HG02885 (cell line): ENCODE results near the gene DDR1.
A peak's percentile ranks its signal among the peaks of the same experiment; 100 is the strongest.

Experiments used
- ATAC-seq: cut with Tn5 transposase; IDR thresholded peaks from one replicate; pipeline ENCODE4 v1.9.1; 2021; ENCODE audit warnings: mild to moderate bottlenecking; ENCODE audit not compliant: unreplicated experiment, poor library complexity

Gene DDR1

DNA sequence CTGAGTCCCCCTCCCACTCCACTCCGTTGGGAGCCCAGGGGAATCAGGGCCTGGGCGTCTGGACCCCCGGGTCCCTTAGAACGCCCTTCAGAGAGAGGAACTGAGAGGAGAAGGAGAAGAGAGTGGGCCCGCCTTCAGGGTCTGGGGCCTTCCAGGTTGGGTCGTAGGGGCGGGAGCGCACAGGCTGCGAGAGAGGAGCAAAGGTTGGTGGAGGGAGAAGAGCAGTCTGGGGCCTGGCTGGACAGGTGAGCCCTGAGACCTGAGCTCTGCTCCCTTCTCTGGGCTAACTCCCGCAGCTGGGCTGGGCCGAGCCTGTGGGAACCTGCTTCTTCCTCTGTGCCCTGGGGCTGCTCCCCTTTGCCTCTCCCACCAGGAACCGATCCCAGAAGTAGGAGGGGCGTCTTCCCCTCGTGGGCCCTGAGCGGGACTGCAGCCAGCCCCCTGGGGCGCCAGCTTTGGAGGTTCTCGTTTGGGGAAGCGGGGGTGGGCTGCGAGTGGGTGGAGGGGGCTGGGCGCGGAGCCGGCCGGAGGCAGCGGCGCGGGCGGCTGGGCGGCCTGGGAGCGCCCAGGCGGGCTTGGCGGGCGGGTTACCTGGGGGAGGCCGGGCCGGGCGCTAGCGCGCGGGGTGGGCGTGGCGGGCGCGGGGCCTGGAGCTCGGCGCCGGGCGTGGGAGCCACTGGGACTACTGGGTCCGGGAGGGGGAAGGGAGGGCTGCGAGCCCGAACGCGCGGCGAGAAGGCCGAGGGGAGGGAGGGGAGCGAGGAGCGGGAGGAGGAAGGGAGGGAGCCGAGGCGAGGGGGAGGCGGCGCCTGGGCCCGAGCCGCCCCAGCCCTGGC, at the start of gene DDR1:
TSS of gene DDR1 (plus strand) at position 835 of the 836 bp plus-strand sequence. CDS start 4,211 bp downstream, outside the sequence.
- ATAC-seq = peak; percentile 32

DNA sequence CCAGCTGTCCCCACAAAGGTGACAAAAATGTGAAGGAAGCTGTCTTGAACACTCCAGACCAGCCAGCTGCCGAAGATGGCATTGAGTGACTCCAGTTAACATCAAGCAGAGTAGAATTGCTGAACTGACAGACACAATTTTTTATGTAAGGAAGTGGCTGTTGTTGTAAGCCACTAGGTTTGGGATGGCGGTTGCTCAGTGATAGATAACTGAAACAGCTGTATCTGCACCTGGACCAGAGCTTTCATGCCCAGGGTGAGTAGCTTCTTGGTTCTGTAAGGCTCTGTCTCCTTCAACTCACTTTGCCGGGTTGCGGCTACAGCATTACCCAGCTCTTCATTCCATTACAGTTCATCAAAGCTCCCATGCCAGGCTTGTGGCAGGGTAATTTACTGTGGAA, 49.7 kb upstream of the DDR1 start:
- ATAC-seq = no peak

DNA sequence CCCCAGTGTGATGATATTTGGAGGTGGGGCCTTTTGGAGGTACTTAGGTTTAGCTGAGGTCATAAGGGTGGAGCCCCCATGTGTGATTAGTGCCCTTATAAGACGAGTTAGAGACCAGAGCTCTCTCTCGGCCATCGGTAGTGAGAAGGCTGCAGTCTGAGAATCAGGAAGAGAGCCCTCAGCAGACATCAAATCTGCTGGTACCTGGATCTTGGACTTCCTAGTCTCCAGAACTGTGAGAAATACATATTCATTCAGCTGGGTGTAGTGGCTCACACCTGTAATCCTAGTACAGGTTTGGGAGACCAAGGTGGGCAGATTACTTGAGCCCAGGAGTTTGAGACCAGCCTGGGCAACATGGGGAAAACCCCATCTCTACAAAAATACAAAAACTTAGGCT, 48.7 kb upstream of the DDR1 start:
- no peak for ATAC-seq

DNA sequence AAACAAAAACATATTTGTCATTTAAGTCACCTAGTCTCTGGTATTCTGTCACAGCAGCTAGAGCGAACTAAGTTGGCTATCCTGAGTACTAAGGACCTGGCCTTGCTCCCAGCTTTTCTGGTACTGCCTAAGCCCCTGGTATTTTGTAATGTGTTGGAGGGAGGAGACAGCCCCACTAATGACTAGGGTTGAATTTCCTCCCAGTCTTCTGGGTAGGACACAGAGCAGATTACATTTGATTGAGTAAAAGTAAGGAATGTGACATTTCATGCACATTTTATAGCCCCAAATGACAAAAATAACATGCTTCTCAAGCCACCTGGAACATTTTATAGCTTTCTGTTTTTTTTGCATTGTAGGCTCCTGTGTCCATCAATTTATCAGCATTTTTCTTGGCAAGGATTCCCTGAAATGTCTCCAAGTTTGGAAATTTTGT, 47.9 kb upstream of the DDR1 start:
- no peak for ATAC-seq

DNA sequence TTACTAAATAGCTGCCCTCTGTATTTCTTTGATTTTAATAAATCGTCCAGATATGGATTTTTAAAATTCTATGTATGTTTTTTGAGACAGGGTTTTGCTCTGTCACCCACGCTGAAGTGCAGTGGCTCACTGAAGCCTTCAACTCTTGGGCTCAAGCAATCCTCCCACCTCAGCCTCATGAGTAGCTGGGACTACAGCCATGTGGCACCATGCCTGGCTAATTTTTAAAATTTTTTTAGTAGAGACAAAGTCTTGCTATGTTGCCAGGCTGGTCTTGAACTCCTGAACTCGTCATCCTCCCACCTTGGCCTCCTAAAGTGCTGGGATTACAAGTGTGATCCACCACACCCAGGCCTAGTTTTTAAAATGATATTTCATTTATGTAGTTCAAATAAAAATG, 47.4 kb upstream of the DDR1 start:
- no peak for ATAC-seq

DNA sequence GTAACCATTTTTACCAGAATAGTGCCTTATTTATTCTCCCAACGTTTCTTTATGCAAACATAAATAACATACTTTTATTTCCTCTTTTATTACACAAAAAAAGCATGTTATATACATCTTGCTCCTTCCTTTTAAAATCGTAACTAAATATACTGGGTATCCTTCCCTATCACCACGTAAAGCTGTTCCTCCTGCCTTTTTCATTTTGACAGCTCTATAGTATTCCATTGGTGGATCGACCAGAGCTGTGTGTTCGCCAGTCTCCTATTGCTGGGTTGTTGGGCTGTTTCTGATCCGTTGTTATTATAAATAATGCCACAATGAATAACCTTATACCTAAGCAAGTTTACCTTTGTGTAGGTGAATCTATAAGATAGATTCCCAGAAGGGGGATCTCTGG, 46.9 kb upstream of the DDR1 start:
- ATAC-seq = no peak

DNA sequence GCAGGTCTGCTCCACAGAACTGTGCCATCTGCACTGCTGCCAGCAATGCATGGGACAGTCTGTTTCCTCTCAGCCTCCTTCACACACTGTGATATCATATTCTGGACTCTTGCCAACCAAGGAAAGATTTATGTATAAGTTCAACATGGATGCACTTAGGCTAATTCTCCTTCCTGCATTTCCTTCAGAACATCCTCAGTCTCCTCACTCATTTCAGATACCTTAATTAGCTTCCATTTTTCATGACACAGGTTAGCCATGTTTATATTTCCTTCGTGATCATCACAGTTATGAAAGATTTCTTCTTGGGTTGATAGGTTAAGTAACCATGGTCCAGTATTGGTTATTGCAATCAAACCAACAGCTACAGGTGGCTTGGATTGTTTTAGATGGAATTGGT, 46.4 kb upstream of the DDR1 start:
- ATAC-seq = no peak

DNA sequence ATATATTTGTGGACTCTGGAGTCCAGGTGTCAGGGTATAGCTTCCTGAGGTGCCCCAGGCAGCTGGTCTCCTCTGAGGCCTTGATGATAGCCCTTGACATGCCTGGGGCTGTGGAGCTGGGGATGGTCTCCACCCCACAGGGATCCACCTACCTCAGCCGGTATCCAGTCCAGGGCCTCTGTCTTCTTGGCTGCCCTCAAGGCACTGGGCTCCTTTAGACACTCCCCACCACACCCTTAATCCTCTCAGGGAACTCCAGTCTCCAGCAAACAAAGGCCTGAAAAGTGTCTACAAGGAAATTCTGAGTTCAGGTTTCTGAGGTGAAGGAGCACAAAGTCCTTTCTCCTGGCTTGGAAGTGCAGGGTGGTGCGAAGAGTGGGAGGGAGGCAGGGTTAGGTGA, 44.6 kb upstream of the DDR1 start:
- no peak for ATAC-seq

DNA sequence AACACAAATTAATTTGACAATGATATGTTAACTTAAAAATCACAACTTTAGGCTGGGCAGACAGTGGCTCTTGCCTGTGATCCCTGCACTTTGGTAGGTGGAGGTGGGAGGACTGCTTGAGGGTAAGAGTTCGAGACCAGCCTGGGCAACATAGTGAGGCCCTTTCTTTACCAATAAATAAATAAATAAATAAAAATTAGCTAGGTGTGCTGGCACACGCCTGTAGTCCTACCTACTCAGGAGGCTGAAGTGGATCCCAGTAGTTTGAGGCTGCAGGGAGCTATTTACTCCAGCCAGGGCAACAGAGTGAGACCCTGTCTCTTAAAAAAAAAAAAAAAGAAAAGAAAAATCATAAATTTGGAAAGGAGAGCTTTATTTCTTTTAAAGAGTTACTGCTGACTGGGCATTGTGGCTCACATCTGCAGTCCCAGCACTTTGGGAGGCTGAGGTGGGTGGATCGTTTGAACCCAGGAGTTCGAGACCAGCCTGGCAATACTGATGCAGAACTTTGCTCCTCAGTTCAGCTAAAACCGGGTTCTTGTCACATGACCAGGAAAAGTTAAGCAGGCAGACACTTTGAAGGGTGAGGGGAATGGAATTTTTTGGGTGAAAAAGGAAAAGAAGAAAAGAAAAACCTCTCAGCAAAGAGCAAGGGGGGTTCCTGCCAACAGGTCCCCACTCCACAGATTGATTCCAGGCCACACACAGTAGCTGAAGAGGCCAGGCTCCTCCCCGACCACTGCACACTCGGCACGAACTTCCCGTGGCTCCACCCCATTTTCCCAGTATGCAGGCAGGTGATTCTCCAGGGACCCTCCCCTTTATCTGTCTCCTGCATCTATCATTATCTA, 44.0 kb upstream of the DDR1 start:
- no peak for ATAC-seq

DNA sequence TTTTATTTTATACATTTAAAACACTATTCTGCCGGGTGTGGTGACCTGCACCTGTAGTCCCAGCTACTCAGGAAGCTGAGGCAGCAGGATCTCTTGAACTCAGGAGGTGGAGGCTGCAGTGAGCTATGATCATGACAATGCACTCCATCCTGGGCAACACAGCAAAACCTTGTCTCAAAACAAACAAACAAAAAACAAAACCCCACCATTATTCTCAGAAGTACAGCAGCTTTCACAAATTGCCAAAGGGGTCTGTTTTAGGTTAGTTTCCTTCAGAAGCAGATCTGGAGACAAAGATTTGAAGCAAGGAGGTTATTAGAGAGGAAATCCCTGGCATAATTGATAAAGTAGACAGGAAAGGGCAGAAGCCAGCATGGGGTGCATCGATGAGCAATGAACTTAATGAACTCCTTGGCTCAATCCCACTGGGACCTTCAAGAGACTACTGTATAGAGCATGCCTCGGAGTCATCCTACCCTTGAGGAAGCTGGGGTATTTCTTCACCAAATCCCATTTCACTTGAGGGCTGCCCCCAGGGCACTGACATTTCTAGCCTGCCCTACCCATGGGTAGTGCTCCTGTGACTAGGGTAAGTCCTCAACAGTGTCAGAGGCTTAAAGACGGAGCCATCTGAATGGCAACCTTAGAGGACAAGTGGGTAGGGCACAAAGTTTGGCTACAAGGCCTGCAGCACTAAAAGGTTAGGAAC, 43.2 kb upstream of the DDR1 start:
- no peak for ATAC-seq

DNA sequence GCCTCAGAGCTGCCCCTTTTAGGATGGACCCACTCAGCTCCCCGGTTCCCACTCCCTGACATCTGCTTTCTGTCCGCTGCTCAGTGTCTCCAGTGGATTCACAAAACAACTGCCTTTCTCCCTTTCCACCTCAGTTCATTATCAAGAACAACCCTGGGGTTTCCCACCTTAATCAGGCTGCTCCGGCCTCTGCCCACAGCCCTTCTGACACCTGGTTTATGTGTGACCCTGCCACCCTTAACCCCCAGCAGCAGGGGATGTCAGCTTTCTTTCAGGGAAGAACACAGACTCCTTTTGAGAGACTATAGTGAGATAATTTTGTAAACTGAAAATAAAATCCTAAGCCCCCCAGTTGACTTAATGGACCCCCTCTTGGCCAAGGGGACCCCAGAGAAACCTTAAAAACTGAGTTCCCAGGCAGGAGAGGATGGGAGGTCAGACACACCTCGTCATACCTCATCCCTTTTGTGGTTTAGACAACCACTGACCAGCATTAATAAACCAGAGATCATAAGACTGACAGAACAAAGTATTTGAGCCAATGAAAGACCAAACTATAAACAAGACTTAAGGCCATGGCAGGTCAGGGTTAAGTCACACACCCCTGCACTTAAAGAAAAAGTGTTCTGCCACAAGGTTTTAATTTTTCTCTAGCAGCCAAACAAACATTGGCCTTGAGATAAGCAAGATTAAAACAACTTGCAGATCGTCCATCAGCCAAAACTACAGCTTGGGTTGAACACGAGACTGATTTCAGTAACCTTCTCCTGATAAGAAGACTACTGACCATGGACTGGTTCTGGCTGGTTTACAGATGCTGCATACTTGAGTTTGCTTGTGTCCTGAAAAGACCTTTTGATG, 42.4 kb upstream of the DDR1 start:
- no peak for ATAC-seq

DNA sequence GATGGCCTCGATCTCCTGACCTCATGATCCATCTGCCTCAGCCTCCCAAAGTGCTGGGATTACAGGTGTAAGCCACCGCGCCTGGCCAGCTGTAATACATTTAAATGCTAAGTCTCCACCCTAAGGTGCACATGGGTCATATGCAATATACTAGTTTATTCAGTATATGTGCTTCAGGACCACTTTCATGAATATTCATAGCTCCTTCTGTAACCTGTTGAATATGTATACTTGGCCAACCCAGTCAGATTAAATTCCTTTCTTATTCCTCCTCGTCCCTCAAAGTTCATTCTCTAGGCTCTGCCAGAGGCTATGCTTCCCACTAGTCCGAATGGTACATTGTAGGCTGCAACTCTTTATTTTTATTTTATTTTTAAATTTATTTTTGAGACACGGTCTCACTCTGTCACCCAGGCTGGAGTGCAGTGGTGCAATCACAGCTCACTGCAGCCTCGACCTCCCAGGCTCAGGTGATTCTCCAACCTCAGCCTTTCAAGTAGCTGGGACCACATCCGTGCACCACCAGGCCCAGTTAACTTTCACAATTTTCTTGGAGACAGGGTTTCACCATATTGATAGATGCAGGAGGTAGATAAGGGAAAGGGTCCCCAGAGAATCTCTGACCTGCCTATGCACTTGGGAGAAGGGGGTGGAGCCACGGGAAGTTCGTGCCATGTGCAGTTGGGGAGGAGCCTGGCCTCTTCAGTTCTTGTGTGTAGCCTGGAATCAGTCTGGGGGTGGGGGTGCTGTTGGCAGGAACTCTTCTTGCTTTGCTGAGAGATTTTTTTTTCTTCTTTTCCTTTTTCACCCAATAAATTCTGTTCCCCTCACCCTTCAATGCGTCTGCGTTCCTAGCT, 41.3 kb upstream of the DDR1 start:
- ATAC-seq = no peak

DNA sequence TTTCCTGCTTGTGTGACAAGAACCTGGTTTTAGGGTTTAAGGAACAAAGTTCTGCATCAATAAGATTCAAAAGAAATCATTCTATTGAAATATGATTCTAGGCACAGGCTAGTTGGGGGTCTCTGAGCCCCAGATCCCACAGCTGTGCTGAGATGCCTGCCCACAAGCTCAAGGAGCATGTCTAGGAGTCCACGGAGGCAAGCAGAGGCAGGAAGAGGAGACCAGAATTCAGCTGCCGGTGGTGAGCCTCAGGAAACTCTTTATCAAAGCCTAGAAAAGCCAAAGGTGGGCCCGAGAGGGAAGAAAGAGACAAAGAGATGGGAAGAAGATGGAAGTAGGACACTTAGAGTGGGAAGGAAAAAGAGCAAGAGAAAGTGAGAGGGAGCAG, 40.7 kb upstream of the DDR1 start:
- ATAC-seq = no peak

DNA sequence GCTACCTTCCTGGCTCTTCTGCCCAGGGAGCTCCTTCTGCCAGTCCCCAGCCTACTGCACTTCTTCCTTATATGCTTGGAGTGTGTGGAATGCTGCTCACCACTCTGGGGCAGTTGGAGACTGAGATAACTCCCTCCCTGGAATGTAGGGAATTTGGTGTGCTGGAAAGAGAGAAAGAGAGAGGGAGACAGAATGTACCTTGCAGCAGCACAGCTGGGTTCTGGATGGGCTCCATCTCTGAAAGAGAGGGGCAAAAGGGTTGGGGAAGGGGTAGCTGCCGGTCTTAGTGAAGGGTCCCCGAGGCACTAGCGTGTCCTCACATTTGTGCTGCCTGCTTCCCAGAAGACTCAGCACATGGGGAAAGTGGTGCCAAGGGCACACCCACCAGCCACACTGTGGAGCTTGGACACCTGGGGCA, 40.2 kb upstream of the DDR1 start:
- no peak for ATAC-seq

DNA sequence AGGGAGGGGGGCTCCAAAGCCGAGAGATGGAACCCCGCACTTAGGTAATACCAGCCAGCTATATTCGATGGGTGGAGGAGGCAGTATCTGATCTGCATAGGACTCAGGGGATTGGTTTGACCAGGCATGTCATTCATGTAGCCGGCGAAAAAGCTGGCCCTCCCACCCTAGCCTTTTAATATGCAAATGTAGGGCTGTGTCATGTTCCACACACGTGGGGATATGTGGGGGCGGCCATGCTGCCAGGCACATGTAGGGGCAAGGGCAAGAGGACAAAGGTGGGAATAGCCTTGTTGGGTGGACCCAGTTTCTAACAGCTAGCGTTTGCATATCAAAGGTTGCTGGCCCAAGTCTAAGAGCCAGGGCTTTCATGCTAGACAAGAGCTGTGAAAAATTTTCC, 39.1 kb upstream of the DDR1 start:
- ATAC-seq = no peak

DNA sequence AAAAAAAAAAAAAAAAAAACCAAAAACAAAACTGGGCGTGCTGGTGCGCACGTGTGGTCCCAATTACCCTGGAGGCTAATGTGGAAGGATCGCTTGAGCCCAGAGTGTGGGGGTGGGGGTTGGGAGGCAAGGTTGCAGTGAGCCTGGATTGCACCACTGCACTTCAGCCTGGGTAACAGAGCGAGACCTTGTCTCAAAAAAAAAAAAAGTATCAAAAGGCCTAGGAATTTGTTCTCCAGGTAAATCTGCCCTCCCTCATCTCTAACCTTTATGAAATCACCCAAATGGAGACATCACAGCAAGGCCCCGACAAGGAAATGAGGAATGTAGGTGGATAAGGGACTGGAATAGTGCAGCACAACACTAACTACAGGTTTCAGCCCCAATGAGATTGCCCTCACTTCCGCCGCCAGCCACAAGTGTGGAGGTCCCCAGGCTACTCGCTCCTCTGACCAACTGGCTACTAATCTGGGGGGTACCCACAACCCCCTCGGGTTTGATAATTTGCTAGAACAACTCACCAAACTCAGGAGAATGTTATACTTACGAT, 36.8 kb upstream of the DDR1 start:
- ATAC-seq = no peak

DNA sequence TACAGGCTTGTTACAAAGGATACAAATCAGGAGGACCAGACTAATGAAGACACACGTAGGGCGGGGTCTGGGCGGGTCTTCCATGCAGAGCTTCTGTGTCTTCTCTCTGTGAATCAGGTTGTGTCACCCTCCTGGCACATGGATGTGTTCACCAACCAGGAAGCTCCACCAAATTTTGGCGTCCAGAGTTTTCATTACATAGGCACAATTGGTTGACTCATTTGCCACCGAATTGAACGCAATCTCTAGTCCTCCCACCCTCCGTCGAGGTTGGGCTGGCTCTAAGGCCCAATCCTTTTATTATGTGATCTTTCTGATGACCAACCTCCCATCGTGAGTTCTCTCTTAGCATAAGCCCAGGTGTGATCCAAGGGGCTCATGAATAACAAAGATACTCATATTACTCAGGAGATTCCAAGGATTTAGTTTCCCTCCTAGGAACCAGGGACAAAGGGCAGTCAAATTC, 36.3 kb upstream of the DDR1 start:
- no peak for ATAC-seq

DNA sequence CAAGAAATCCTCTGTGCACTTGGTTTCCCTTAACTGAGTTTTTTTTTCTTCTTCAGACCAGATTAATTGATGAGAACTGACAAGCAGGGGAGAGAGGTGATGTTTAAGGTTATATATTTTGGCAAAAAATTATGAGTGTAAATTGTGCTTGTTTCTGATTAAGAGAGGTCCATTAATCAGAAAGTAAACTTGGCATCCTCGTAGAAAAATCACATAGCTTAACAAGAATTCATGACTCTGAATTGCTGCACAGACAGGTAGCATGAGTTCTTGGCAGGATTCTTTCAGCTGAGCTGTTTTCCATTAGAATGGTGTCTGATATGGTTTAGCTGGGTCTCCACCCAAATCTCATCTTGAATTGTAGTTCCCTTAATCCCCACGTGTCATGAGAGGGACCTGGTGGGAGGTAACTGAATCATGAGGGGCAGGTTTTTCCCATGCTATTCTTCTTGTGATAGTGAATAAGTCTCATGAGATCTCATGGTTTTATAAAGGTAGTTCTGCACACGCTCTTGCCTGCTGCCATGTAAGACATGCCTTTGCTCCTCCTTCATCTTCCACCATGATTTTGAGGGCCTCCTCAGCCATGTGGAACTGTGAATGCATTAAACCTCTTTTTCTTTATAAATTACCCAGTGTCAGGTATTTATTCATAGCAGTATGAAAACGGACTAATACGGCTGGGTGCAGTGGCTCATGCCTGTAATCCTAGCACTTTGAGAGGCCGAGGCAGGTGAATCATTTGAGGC, 34.2 kb upstream of the DDR1 start:
- no peak for ATAC-seq
